HUES48 (cell line): ENCODE results near the gene PTPRCAP.
"Not testable (repeated sequence)": the region's sequence is repeated elsewhere in the genome, so short reads cannot be mapped to it uniquely, and the experiment has no call there.

ENCODE experiments used
- H3K27ac ChIP-seq: one replicate; pipeline ENCODE4 v1.7.0; 2013; ENCODE audit warnings: low read depth, low read length, inconsistent platforms
- H3K27me3 ChIP-seq: 2 replicates; pipeline ENCODE4 v1.6.1; 2013; ENCODE audit warnings: mild to moderate bottlenecking, low read length; ENCODE audit not compliant: control insufficient read depth, insufficient read depth
- H3K36me3 ChIP-seq: 2 replicates; pipeline ENCODE4 v1.6.1; 2013; ENCODE audit warnings: low read length; ENCODE audit not compliant: control insufficient read depth, insufficient read depth
- H3K4me1 ChIP-seq: 2 replicates; pipeline ENCODE4 v1.6.1; 2013; ENCODE audit warnings: mild to moderate bottlenecking, low read length; ENCODE audit not compliant: control insufficient read depth, insufficient read depth
- H3K4me3 ChIP-seq: 2 replicates; pipeline ENCODE4 v1.5.1; 2013; ENCODE audit warnings: mild to moderate bottlenecking, low read depth, low read length
- H3K9ac ChIP-seq: 2 replicates; pipeline ENCODE4 v1.6.1; 2013; ENCODE audit warnings: mild to moderate bottlenecking, low read depth, low read length, moderate library complexity
- H3K9me3 ChIP-seq: 2 replicates; pipeline ENCODE4 v1.6.1; 2013; ENCODE audit warnings: low read length; ENCODE audit not compliant: control insufficient read depth, insufficient read depth

Gene PTPRCAP

GRCh38 chr11:67437082-67437808, at the start of gene PTPRCAP:
Gene PTPRCAP, minus strand, starts transcription at chr11:67437682. Its CDS starts 63 bp downstream, at chr11:67437619.
- Histone ChIP-seq H3K4me1 (peaks cover 17% of the 10 kb centered on the region), H3K9ac (peak within 1 kb of the TSS; percentile 41), H3K4me3 (no peak within 1 kb of the TSS), H3K36me3 (peaks cover 72% of the 10 kb centered on the region), H3K9me3 (no peaks in the 10 kb centered on the region), H3K27me3 (no peaks in the 10 kb centered on the region), H3K27ac (peak within 1 kb of the TSS; percentile 90)

- Histone ChIP-seq H3K9me3 (no peaks in the 10 kb centered on the region), H3K9ac (no peak overlapping the region), H3K36me3 (peaks cover 26% of the 10 kb centered on the region), H3K27ac (no peak overlapping the region), H3K4me1 (no peaks in the 10 kb centered on the region; the same call in 1 of the 2 replicates), H3K27me3 (peaks cover 8% of the 10 kb centered on the region), H3K4me3 (no peak overlapping the region)
These were observed 49.2 kb upstream of the PTPRCAP start for GRCh38 chr11:67486481-67487195.

- not testable (repeated sequence) for H3K27ac ChIP-seq, H3K9ac ChIP-seq, H3K27me3 ChIP-seq, H3K9me3 ChIP-seq, H3K4me3 ChIP-seq, H3K4me1 ChIP-seq
- H3K36me3 ChIP-seq: peaks cover 20% of the 10 kb centered on the region
These were observed 48.4 kb upstream of the PTPRCAP start for GRCh38 chr11:67485873-67486361.

GRCh38 chr11:67484847-67485311, 47.4 kb upstream of the PTPRCAP start:
- no peaks in the 10 kb centered on the region; the same call in 1 of the 2 replicates for H3K4me1 ChIP-seq
- H3K4me3 ChIP-seq: no peak overlapping the region
- no peaks in the 10 kb centered on the region for H3K9me3 ChIP-seq
- no peak overlapping the region for H3K9ac ChIP-seq
- peaks cover 8% of the 10 kb centered on the region for H3K27me3 ChIP-seq
- no peak overlapping the region for H3K27ac ChIP-seq
- peaks cover 10% of the 10 kb centered on the region; the same call in 1 of the 2 replicates for H3K36me3 ChIP-seq

GRCh38 chr11:67483831-67484665, 46.6 kb upstream of the PTPRCAP start:
- Histone ChIP-seq H3K4me3 (no peak overlapping the region), H3K9ac (no peak overlapping the region), H3K36me3 (peaks cover 3% of the 10 kb centered on the region; the same call in 1 of the 2 replicates), H3K4me1 (no peaks in the 10 kb centered on the region; the same call in 1 of the 2 replicates), H3K9me3 (no peaks in the 10 kb centered on the region), H3K27me3 (peaks cover 8% of the 10 kb centered on the region), H3K27ac (no peak overlapping the region)

- Histone ChIP-seq H3K4me3 (peak within 1 kb of the TSS; percentile 63), H3K9ac (peak within 1 kb of the TSS; percentile 70), H3K27ac (peak within 1 kb of the TSS; percentile 56), H3K27me3 (peaks cover 8% of the 10 kb centered on the region), H3K4me1 (no peaks in the 10 kb centered on the region; the same call in 1 of the 2 replicates), H3K9me3 (no peaks in the 10 kb centered on the region), H3K36me3 (peaks cover 3% of the 10 kb centered on the region; the same call in 1 of the 2 replicates)
These were observed 45.6 kb upstream of the PTPRCAP start, which contains the start of gene AIP for GRCh38 chr11:67482827-67483798. Gene AIP, plus strand, starts transcription at chr11:67483026. Its CDS starts 133 bp downstream, at chr11:67483159.

GRCh38 chr11:67482275-67482826, 44.9 kb upstream of the PTPRCAP start:
- H3K9me3 ChIP-seq: no peaks in the 10 kb centered on the region
- peak overlapping the region; percentile 63 for H3K4me3 ChIP-seq
- H3K27ac ChIP-seq: no peak overlapping the region
- H3K36me3 ChIP-seq: no peaks in the 10 kb centered on the region
- H3K9ac ChIP-seq: no peak overlapping the region
- H3K4me1 ChIP-seq: no peaks in the 10 kb centered on the region; the same call in 1 of the 2 replicates
- peaks cover 8% of the 10 kb centered on the region for H3K27me3 ChIP-seq

GRCh38 chr11:67477344-67478050, 40.0 kb upstream of the PTPRCAP start:
- H3K4me3 ChIP-seq, H3K36me3 ChIP-seq, H3K27me3 ChIP-seq, H3K27ac ChIP-seq, H3K4me1 ChIP-seq, H3K9me3 ChIP-seq, H3K9ac ChIP-seq: not testable (repeated sequence)

- not testable (repeated sequence) for H3K27ac ChIP-seq, H3K27me3 ChIP-seq, H3K36me3 ChIP-seq, H3K4me3 ChIP-seq, H3K9ac ChIP-seq, H3K4me1 ChIP-seq, H3K9me3 ChIP-seq
These were observed 39.2 kb upstream of the PTPRCAP start for GRCh38 chr11:67476692-67477091.
